Activated CD4-positive, alpha-beta T cell treated with anti-CD3 and anti-CD28 coated beads for 36 hours (primary cell): Measurements from ENCODE around the gene SUSD6. TPM values are rescaled to one million over a fixed set of nuclear protein-coding genes. Genes with fewer than 3 reads are reported as not detected.
A peak's percentile ranks its signal among the peaks of the same experiment; 100 is the strongest.
"Not testable (repeated sequence)": the region's sequence is repeated elsewhere in the genome, so short reads cannot be mapped to it uniquely, and the experiment has no call there.

Source experiments
- ATAC-seq: fragments of 200-7000 bp; cut with Tn5 transposase; one replicate; pipeline ENCODE4 v1.10.0; 2021; ENCODE audit warnings: mild to moderate bottlenecking, moderate library complexity
- CTCF ChIA-PET: fragments of 350-600 bp; sonication (Branson Sonifier 250); formaldehyde crosslinking; loops from one replicate; lab custom pipeline; 2021; ENCODE audit warnings: antibody characterized with exemption; lab: Charles Lee
- POLR2A ChIA-PET: fragments of 350-600 bp; sonication (Branson Sonifier 250); formaldehyde crosslinking; loops from one replicate; lab custom pipeline; 2021; ENCODE audit warnings: antibody characterized with exemption, inconsistent platforms; lab: Charles Lee
- DNase-seq: peaks from one replicate; pipeline ENCODE4 v3.0.0-alpha.2; 2020
- H3K27ac Mint-ChIP-seq: one replicate; pipeline ENCODE4 v1.8.0; 2021; ENCODE audit warnings: mixed read lengths
- H3K27me3 Mint-ChIP-seq: one replicate; pipeline ENCODE4 v1.8.0; 2021; ENCODE audit warnings: mixed read lengths
- H3K36me3 Mint-ChIP-seq: one replicate; pipeline ENCODE4 v1.8.0; 2021; ENCODE audit warnings: low read depth, mixed read lengths
- H3K4me1 Mint-ChIP-seq: one replicate; pipeline ENCODE4 v1.8.0; 2021; ENCODE audit warnings: mixed read lengths
- H3K4me3 Mint-ChIP-seq: one replicate; pipeline ENCODE4 v1.8.0; 2021; ENCODE audit warnings: mild to moderate bottlenecking, moderate library complexity, mixed read lengths
- H3K9me3 Mint-ChIP-seq: one replicate; pipeline ENCODE4 v1.8.0; 2021; ENCODE audit warnings: low read depth, mixed read lengths
- intact Hi-C, 2 experiments: fragments of 100-400 bp; cut with DNase I in 1 of 2; cut with micrococcal nuclease in 1 of 2; formaldehyde crosslinking; loops; one replicate each; pipeline versions ENCODE4 v1.14.2 to v1.15.1; 2022 to 2024; cut with DNase I, micrococcal nuclease
- total RNA-seq, 2 experiments: library from RNA; stranded (reverse); gene quantifications; one replicate each; pipeline ENCODE4 v1.2.3, GENCODE V29; 2021

The SUSD6 gene
- total RNA-seq, 2 experiments from 2014 or later = 57.9 to 59.3 TPM

GRCh38 chr14:69632593-69633151 lies 21.3 kb downstream of the SUSD6 start:
- H3K36me3 Mint-ChIP-seq = peaks cover 27% of the 10 kb centered on the region
- DNase-seq = no peak
- no peaks in the 10 kb centered on the region for H3K27me3 Mint-ChIP-seq
- CTCF ChIA-PET = interaction anchor here (0.7 to 2.1 kb wide), 4 partner anchors 16 to 77 kb away, joined by 3 to 4 read pairs (median 4); no protein-coding TSS in a partner anchor
- POLR2A ChIA-PET = interaction anchor here (0.5 kb wide), 1 partner anchor 193 kb away, joined by 5 read pairs; no protein-coding TSS in a partner anchor
- no peak for ATAC-seq
- peaks cover 97% of the 10 kb centered on the region for H3K4me1 Mint-ChIP-seq
- H3K27ac Mint-ChIP-seq = peak overlapping the region; percentile 33
- H3K9me3 Mint-ChIP-seq = no peaks in the 10 kb centered on the region
- intact Hi-C loops = no loop called here
- no peak overlapping the region for H3K4me3 Mint-ChIP-seq

- H3K27ac Mint-ChIP-seq = no peak overlapping the region
- no peaks in the 10 kb centered on the region for H3K27me3 Mint-ChIP-seq
- ChIA-PET POLR2A (no interaction called here), CTCF (interaction anchor here (1.0 to 2.1 kb wide), 2 partner anchors 17 to 21 kb away, joined by 3 to 4 read pairs; no protein-coding TSS in a partner anchor)
- peaks cover 27% of the 10 kb centered on the region for H3K36me3 Mint-ChIP-seq
- intact Hi-C loops = no loop called here
- peaks cover 97% of the 10 kb centered on the region for H3K4me1 Mint-ChIP-seq
- H3K4me3 Mint-ChIP-seq = no peak overlapping the region
- ATAC-seq (no peak), DNase-seq (no peak)
- H3K9me3 Mint-ChIP-seq = no peaks in the 10 kb centered on the region
Observed at GRCh38 chr14:69633238-69633637, 21.8 kb downstream of the SUSD6 start.

DNA sequence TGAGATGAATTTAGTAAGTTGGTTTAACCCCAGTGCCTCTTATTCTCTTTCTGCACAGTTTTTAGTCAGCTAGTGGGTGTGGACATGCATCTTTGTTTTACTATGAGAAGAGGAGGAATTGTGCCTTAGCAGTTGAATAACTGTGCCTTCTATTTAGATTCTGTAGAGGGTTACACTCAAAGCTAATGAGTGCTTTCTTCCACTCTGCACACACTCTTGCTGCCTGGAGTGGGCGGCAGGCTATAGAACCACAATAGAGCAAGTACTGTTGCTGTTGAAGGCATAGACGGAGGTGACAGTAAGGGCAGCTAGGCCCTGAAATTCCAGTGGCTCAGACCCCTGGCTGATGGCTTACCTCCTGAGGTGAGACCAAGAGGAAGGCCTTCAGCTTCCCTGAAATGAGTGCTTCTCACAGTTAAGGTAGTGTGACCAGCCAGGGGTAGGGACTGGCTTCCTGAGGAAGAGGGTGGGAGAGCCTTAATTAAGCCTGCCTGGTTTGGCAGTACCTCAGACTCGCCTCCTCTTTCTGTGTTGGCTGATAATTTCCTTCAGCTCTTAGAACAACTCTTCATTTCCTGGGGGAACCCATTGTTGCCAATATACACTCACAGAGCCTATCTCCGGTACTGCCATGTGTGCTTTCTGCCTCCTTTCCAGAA lies 24.7 kb downstream of the SUSD6 start:
- DNase-seq (peak; percentile 79), ATAC-seq (peak; percentile 66)
- intact Hi-C loops = loop anchor here (1.0 to 2.0 kb wide), 5 partner anchors 11 to 49 kb away; no protein-coding TSS in a partner anchor
- ChIA-PET CTCF (interaction anchor here (0.7 to 2.2 kb wide), 7 partner anchors 10 to 91 kb away, joined by 3 to 10 read pairs (median 3); partner anchors contain the start of gene SUSD6), POLR2A (interaction anchor here (0.6 to 2.0 kb wide), 6 partner anchors 11 to 131 kb away, joined by 3 to 9 read pairs (median 4); partner anchors contain the start of gene SRSF5)
- peaks cover 36% of the 10 kb centered on the region for H3K36me3 Mint-ChIP-seq
- H3K27me3 Mint-ChIP-seq = no peaks in the 10 kb centered on the region
- peak overlapping the region; percentile 87 for H3K27ac Mint-ChIP-seq
- peaks cover 93% of the 10 kb centered on the region for H3K4me1 Mint-ChIP-seq
- H3K4me3 Mint-ChIP-seq = peak overlapping the region; percentile 51
- peaks cover 6% of the 10 kb centered on the region for H3K9me3 Mint-ChIP-seq

GRCh38 chr14:69636718-69637480 lies 25.5 kb downstream of the SUSD6 start:
- Mint-ChIP-seq H3K9me3 (peaks cover 11% of the 10 kb centered on the region), H3K4me1 (peaks cover 92% of the 10 kb centered on the region), H3K36me3 (peaks cover 43% of the 10 kb centered on the region), H3K27ac (peak overlapping the region; percentile 87), H3K4me3 (peak overlapping the region; percentile 52), H3K27me3 (no peaks in the 10 kb centered on the region)
- DNase-seq (no peak), ATAC-seq (no peak)
- ChIA-PET POLR2A (interaction anchor here (0.5 to 2.0 kb wide), 4 partner anchors 12 to 137 kb away, joined by 4 to 9 read pairs (median 8); partner anchors contain the start of gene SRSF5), CTCF (interaction anchor here (0.8 to 2.2 kb wide), 8 partner anchors 9 to 90 kb away, joined by 3 to 10 read pairs (median 4); no protein-coding TSS in a partner anchor)
- intact Hi-C loops = loop anchor here (1.0 to 2.0 kb wide), 5 partner anchors 12 to 48 kb away; no protein-coding TSS in a partner anchor

- H3K27me3 Mint-ChIP-seq = no peaks in the 10 kb centered on the region
- H3K4me1 Mint-ChIP-seq = peaks cover 92% of the 10 kb centered on the region
- peak; percentile 44 for DNase-seq
- peaks cover 18% of the 10 kb centered on the region for H3K9me3 Mint-ChIP-seq
- ATAC-seq = peak; percentile 27
- intact Hi-C loops = loop anchor here (1.0 to 2.0 kb wide), 2 partner anchors 23 to 39 kb away; no protein-coding TSS in a partner anchor
- peak overlapping the region; percentile 52 for H3K4me3 Mint-ChIP-seq
- ChIA-PET CTCF (interaction anchor here (0.7 to 1.2 kb wide), 7 partner anchors 10 to 71 kb away, joined by 3 to 8 read pairs (median 3); partner anchors contain the start of gene SUSD6), POLR2A (no interaction called here)
- H3K27ac Mint-ChIP-seq = peak overlapping the region; percentile 87
- H3K36me3 Mint-ChIP-seq = peaks cover 48% of the 10 kb centered on the region
Observed at GRCh38 chr14:69637503-69638031, 26.2 kb downstream of the SUSD6 start.

DNA sequence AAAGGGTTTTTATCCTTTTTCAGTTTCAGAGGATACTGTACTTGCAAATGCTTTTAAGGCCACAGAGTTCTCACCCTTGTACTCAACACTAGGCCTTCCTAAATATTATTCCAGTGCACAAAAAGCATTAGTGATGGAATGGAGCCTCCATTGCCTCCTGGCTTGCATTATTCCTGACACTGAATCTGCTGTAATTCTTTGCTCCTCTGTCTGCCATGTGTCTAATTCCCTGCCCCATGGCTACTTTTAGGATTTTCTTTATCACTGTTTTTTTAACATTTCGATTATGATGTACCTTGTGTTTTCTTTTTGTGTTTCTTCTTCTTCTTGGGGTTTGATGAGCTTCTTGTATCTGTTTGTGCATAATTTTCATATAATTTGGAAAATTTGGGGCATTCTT lies 29.5 kb downstream of the SUSD6 start:
- ATAC-seq = no peak
- Mint-ChIP-seq H3K27me3 (no peaks in the 10 kb centered on the region), H3K9me3 (peaks cover 26% of the 10 kb centered on the region), H3K27ac (peak overlapping the region; percentile 39), H3K36me3 (peaks cover 57% of the 10 kb centered on the region), H3K4me3 (no peak overlapping the region), H3K4me1 (peaks cover 89% of the 10 kb centered on the region)
- ChIA-PET CTCF (interaction anchor here (1.1 kb wide), 1 partner anchor 44 kb away, joined by 5 read pairs; no protein-coding TSS in a partner anchor), POLR2A (interaction anchor here (1.2 kb wide), 1 partner anchor 34 kb away, joined by 6 read pairs; no protein-coding TSS in a partner anchor)
- no peak for DNase-seq
- intact Hi-C loops = no loop called here

DNA sequence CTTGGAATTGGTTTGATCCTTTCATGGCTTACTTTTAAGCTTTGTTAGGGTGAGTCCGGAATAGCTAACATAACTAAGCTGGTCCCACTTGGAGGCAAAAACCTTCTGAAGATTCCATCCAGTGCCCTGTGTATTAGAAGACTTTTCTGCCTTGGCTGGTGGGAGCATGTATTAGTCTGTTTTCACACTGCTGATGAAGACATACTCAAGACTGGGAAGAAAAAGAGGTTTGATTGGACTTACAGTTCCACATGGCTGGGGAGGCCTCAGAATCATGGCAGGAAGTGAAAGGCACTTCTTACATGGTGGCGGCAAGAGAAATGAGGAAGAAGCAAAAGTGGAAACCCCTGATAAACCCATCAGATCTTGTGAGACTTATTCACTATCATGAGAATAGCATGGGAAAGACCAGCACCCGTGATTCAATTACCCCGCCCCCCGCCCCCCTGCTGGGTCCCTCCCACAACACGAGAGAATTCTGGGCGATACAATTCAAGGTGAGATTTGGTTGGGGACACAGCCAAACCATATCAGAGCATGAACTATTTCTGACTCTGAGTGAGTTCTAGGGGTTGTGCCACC lies 30.9 kb downstream of the SUSD6 start:
- CTCF ChIA-PET = interaction anchor here (0.9 kb wide), 1 partner anchor 8 kb away, joined by 3 read pairs; no protein-coding TSS in a partner anchor
- Mint-ChIP-seq H3K36me3 (peaks cover 61% of the 10 kb centered on the region), H3K4me3 (peak overlapping the region; percentile 7), H3K9me3 (peaks cover 26% of the 10 kb centered on the region), H3K4me1 (peaks cover 85% of the 10 kb centered on the region), H3K27ac (peak overlapping the region; percentile 93)
- peak; percentile 32 for DNase-seq
- ATAC-seq, POLR2A ChIA-PET, H3K27me3 Mint-ChIP-seq: not testable (repeated sequence)
- intact Hi-C loops = loop anchor here (2.0 kb wide), 2 partner anchors 16 to 18 kb away; no protein-coding TSS in a partner anchor

DNA sequence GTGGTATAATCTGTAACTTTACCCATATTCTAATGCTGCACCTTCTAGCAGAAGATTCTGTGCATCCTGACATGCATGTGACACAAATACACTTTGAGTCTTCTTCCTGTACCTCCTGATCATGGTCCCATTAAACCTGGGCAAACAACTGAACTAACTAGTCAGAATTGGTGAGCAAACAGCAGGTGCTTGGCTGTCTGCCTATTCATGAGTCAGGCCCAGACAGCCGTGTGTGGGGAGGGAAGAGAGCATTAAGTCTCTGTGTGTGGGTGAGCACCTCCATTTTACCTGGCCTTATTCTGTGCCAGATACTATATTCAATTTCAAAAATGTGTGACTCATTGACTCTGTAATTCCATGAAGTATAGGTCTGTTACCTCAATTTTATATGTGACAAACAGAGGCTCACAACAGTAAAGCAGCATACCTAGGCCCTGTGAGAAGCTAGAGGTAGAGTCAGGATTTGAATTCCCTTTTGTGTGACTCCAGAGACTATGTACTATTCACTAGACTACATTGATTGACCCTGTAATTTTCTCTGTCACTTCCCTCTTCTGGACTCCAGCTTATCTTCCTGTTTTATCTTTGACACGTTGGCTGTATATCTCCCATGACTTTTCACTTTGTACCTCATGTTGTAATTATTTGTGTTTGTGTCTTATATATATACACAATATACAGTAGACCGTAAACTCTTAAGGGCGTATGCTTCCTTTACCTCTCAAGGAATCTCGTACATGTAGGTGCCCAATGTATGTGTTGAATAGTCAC lies 32.2 kb downstream of the SUSD6 start:
- intact Hi-C loops = loop anchor here (1.0 to 2.0 kb wide), 4 partner anchors 15 to 42 kb away; no protein-coding TSS in a partner anchor
- peaks cover 83% of the 10 kb centered on the region for H3K4me1 Mint-ChIP-seq
- peak; percentile 95 for ATAC-seq
- CTCF ChIA-PET = interaction anchor here (0.6 to 1.2 kb wide), 4 partner anchors 9 to 103 kb away, joined by 3 read pairs; no protein-coding TSS in a partner anchor
- H3K27ac Mint-ChIP-seq = peak overlapping the region; percentile 93
- peaks cover 26% of the 10 kb centered on the region for H3K9me3 Mint-ChIP-seq
- H3K4me3 Mint-ChIP-seq = peak overlapping the region; percentile 0
- DNase-seq = peak; percentile 89
- no peaks in the 10 kb centered on the region for H3K27me3 Mint-ChIP-seq
- peaks cover 63% of the 10 kb centered on the region for H3K36me3 Mint-ChIP-seq
- POLR2A ChIA-PET = no interaction called here

DNA sequence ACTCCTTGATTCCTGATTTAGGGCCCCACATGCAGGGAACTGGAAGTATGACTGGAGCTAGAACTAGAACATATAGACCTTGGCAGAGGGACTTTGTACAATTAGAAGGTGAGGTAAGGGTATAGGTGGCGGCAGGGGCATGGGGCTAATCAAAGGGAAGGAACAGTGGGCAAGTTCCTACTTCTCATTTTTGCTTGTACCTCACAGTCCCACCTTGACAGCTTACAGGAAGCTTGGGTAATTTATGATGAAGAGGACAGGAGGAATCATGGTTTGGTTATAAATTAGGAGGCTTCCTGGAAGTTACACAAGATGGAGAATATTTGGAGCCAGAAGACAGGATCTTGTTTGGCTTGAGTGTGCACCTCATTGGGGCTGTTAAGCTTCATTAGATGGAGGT lies 33.4 kb downstream of the SUSD6 start:
- POLR2A ChIA-PET = interaction anchor here (0.7 kb wide), 1 partner anchor 19 kb away, joined by 4 read pairs; no protein-coding TSS in a partner anchor
- intact Hi-C loops = no loop called here
- no peak overlapping the region for H3K4me3 Mint-ChIP-seq
- peaks cover 26% of the 10 kb centered on the region for H3K9me3 Mint-ChIP-seq
- H3K27ac Mint-ChIP-seq = peak overlapping the region; percentile 93
- no peaks in the 10 kb centered on the region for H3K27me3 Mint-ChIP-seq
- CTCF ChIA-PET = interaction anchor here (0.6 to 1.7 kb wide), 6 partner anchors 8 to 369 kb away, joined by 3 to 4 read pairs (median 3); no protein-coding TSS in a partner anchor
- ATAC-seq (no peak), DNase-seq (no peak)
- H3K36me3 Mint-ChIP-seq = peaks cover 62% of the 10 kb centered on the region
- peaks cover 84% of the 10 kb centered on the region for H3K4me1 Mint-ChIP-seq
